HepG2 (cell line): ENCODE results near the gene RBX1. TPM values are rescaled to one million over a fixed set of nuclear protein-coding genes. Genes with fewer than 3 reads are reported as not detected.

Experiments used
- AKNA ChIP-seq: sonication (generic); formaldehyde crosslinking; IDR thresholded peaks from 2 replicates; pipeline ENCODE4 v1.4.0; 2020; ENCODE audit warnings: missing genetic modification reagents, borderline replicate concordance
- BCLAF1 ChIP-seq: fragments of 450-650 bp; IDR thresholded peaks from 2 replicates; pipeline ENCODE4 v1.6.1; 2017; ENCODE audit warnings: mild to moderate bottlenecking
- ERF ChIP-seq: IDR thresholded peaks from 2 replicates; pipeline ENCODE4 v1.6.1; 2018; ENCODE audit warnings: missing biosample characterization, missing genetic modification reagents
- NR0B2 ChIP-seq: sonication (generic); formaldehyde crosslinking; IDR thresholded peaks from 2 replicates; pipeline ENCODE4 v1.4.0; 2020; ENCODE audit warnings: mild to moderate bottlenecking, missing genetic modification reagents
- NR2F6 ChIP-seq, 2 experiments: IDR thresholded peaks; 2 replicates each; pipeline ENCODE4 v1.6.1; 2016; ENCODE audit warnings: antibody characterized with exemption in 1 of 2, mild to moderate bottlenecking in 1 of 2
- PITX1 ChIP-seq: sonication (generic); formaldehyde crosslinking; IDR thresholded peaks from 2 replicates; pipeline ENCODE4 v1.5.1; 2020; ENCODE audit warnings: mild to moderate bottlenecking, missing genetic modification reagents
- RARG ChIP-seq: sonication (generic); formaldehyde crosslinking; IDR thresholded peaks from 2 replicates; pipeline ENCODE4 v1.4.0; 2020; ENCODE audit warnings: low read depth, mild to moderate bottlenecking, missing genetic modification reagents
- SMAD9 ChIP-seq: sonication (generic); formaldehyde crosslinking; IDR thresholded peaks from 2 replicates; pipeline ENCODE4 v1.5.1; 2020; ENCODE audit warnings: mild to moderate bottlenecking, missing genetic modification reagents
- SNAPC2 ChIP-seq: sonication (generic); formaldehyde crosslinking; IDR thresholded peaks from 2 replicates; pipeline ENCODE4 v1.8.1; 2022; ENCODE audit warnings: mild to moderate bottlenecking, missing genetic modification reagents
- SRSF4 ChIP-seq: fragments of 200-400 bp; formaldehyde crosslinking; IDR thresholded peaks from one replicate; pipeline ENCODE4 v1.6.1; 2018; ENCODE audit warnings: mild to moderate bottlenecking, low read depth, low read length, moderate library complexity; ENCODE audit not compliant: poor library complexity, severe bottlenecking
- ZC3H4 ChIP-seq: sonication (generic); formaldehyde crosslinking; IDR thresholded peaks from 2 replicates; pipeline ENCODE4 v1.4.0; 2020; ENCODE audit warnings: missing genetic modification reagents, borderline replicate concordance
- ZNF678 ChIP-seq: sonication (generic); formaldehyde crosslinking; IDR thresholded peaks from 2 replicates; pipeline ENCODE4 v1.4.0; 2020; ENCODE audit warnings: mild to moderate bottlenecking, missing genetic modification reagents
- ZNF703 ChIP-seq: sonication (generic); formaldehyde crosslinking; IDR thresholded peaks from 2 replicates; pipeline ENCODE4 v1.5.1; 2020; ENCODE audit warnings: missing genetic modification reagents, mild to moderate bottlenecking, moderate library complexity, borderline replicate concordance
- ZNF746 ChIP-seq: sonication (generic); formaldehyde crosslinking; IDR thresholded peaks from 2 replicates; pipeline ENCODE4 v1.8.0; 2022; ENCODE audit warnings: mild to moderate bottlenecking, missing genetic modification reagents
- ZNF749 ChIP-seq: sonication (generic); formaldehyde crosslinking; IDR thresholded peaks from 2 replicates; pipeline ENCODE4 v1.8.0; 2022; ENCODE audit warnings: mild to moderate bottlenecking, missing genetic modification reagents, moderate library complexity, borderline replicate concordance
- ZNF850 ChIP-seq: sonication (generic); formaldehyde crosslinking; conservative IDR thresholded peaks from 2 replicates; pipeline ENCODE4 v1.9.0; 2021; ENCODE audit warnings: mild to moderate bottlenecking, missing genetic modification reagents
- polyA plus RNA-seq, 8 experiments: library from polyadenylated mRNA; depleted of rRNA in 3 of 8; stranded (reverse) in 7 of 8; unstranded in 1 of 8; fragments of >200 nt; fragmentation: Illumina TruSeq in 4 of 8; extraction: Trizol in 4 of 8; gene quantifications; 2 replicates each; pipeline versions ENCODE4 v1.2.1 to v1.2.3, GENCODE V29; 2011 to 2016; ENCODE audit warnings: low read depth in 4 of 8, missing spikeins in 1 of 8, mixed read lengths in 1 of 8; ENCODE audit not compliant: insufficient read depth in 1 of 8
- total RNA-seq, 5 experiments: library from RNA; depleted of rRNA; stranded (reverse); fragments of >200 nt; fragmentation: Illumina TruSeq; extraction: Trizol; gene quantifications; 2 replicates each; pipeline ENCODE4 v1.2.3, GENCODE V29; 2016; ENCODE audit warnings: low read depth in 1 of 5

RBX1 gene
- total and polyA plus RNA-seq, 2 of the 13 experiments (the other 11 are each of a cell fraction or from before 2014, with no cell fraction given) = 84.9 to 90.2 TPM

GRCh38 chr22:40950962-40951794 lies at the start of gene RBX1 (continued):
- TF ChIP-seq ZNF703 (CRISPR knock-in tag) (no peak), BCLAF1 (no peak), ZNF850 (CRISPR knock-in tag) (no peak), SRSF4 (no peak), ERF (CRISPR knock-in tag) (peak; percentile 70), SNAPC2 (CRISPR knock-in tag) (no peak), ZNF749 (CRISPR knock-in tag) (0 out of 2 replicates have a peak, but pooled peaks have one; percentile 30), NR0B2 (CRISPR knock-in tag) (no peak), PITX1 (CRISPR knock-in tag) (peak; percentile 10; the same call in 1 of the 2 replicates), ZNF678 (peak; percentile 24; the same call in 1 of the 2 replicates), AKNA (CRISPR knock-in tag) (no peak), NR2F6 (IDR thresholded peaks at IDR 0.05) (no peak), NR2F6 (CRISPR knock-in tag; IDR thresholded peaks at IDR 0.05) (0 out of 2 replicates have a peak, but pooled peaks have one; percentile 13), ZNF746 (CRISPR knock-in tag) (no peak), SMAD9 (CRISPR knock-in tag) (no peak), ZC3H4 (CRISPR knock-in tag) (no peak), RARG (no peak; the same call in 1 of the 2 replicates)
